GM12891 (cell line): ENCODE measurements around the gene TAF4.

ENCODE experiments used
- POLR2A ChIP-seq: IDR thresholded peaks from 2 replicates; pipeline ENCODE4 v1.6.1; 2011; ENCODE audit warnings: low read depth, low read length, control low read depth
- POLR2AphosphoS5 ChIP-seq: IDR thresholded peaks from 2 replicates; pipeline ENCODE4 v1.6.1; 2011; ENCODE audit warnings: low read depth, low read length, control low read depth

GRCh38 chr20:61933951-61934715, 131.5 kb downstream of the TAF4 start:
- TF ChIP-seq POLR2AphosphoS5: no peak
- TF ChIP-seq POLR2A: no peak
